OCI-LY7 (cell line): ENCODE measurements around the gene CRYBG1.

Source experiments
- EZH2phosphoT487 ChIP-seq: fragments of 200-600 bp; sonication (generic); IDR thresholded peaks from 2 replicates; pipeline ENCODE4 v1.6.1; 2018; ENCODE audit warnings: low read depth, borderline replicate concordance, mild to moderate bottlenecking, mixed run types, antibody characterized with exemption, low read length, moderate library complexity, mixed read lengths
- TF ChIP-seq, protein P1 (sequence below): fragments of 200-600 bp; sonication (generic); conservative IDR thresholded peaks from 2 replicates; pipeline ENCODE4 v1.5.1; 2014; ENCODE audit warnings: mild to moderate bottlenecking, antibody characterized with exemption, low read length, moderate library complexity, mixed read lengths

GRCh38 chr6:106385530-106385929 is 25.0 kb downstream of the CRYBG1 start:
- TF ChIP-seq, protein P1, sequence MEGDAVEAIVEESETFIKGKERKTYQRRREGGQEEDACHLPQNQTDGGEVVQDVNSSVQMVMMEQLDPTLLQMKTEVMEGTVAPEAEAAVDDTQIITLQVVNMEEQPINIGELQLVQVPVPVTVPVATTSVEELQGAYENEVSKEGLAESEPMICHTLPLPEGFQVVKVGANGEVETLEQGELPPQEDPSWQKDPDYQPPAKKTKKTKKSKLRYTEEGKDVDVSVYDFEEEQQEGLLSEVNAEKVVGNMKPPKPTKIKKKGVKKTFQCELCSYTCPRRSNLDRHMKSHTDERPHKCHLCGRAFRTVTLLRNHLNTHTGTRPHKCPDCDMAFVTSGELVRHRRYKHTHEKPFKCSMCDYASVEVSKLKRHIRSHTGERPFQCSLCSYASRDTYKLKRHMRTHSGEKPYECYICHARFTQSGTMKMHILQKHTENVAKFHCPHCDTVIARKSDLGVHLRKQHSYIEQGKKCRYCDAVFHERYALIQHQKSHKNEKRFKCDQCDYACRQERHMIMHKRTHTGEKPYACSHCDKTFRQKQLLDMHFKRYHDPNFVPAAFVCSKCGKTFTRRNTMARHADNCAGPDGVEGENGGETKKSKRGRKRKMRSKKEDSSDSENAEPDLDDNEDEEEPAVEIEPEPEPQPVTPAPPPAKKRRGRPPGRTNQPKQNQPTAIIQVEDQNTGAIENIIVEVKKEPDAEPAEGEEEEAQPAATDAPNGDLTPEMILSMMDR: no peak
- no peak for TF ChIP-seq EZH2phosphoT487
